H1 (cell line): ENCODE measurements around the gene NDRG4. TPM values are rescaled to one million over a fixed set of nuclear protein-coding genes. Genes with fewer than 3 reads are reported as not detected.

Experiments used
- CTCF ChIA-PET: fragments of 300-600 bp; sonication (Branson Sonifier 250); formaldehyde crosslinking; loops from one replicate; lab custom pipeline; 2021; ENCODE audit not compliant: partially characterized antibody; lab: Charles Lee
- POLR2A ChIA-PET: fragments of 300-600 bp; sonication (Branson Sonifier 250); formaldehyde crosslinking; loops from one replicate; lab custom pipeline; 2021; ENCODE audit warnings: inconsistent platforms; ENCODE audit not compliant: partially characterized antibody; lab: Charles Lee
- DNase-seq, 2 experiments: peaks; one replicate each; pipeline versions ENCODE4 v3.0.0 to v3.0.0-alpha.2; 2010 to 2022; ENCODE audit warnings: low spot score in 2 of 2, low read depth in 1 of 2, mixed read lengths in 1 of 2
- FAIRE-seq: peaks from 2 replicates; lab custom pipeline; 2011; peaks lifted over from hg19 to GRCh38; lab: Jason Lieb, UNC
- H2AFZ ChIP-seq: 2 replicates; pipeline ENCODE4 v1.8.1; 2012; ENCODE audit warnings: low read length, inconsistent platforms
- H2AK5ac ChIP-seq: 2 replicates; pipeline ENCODE4 v1.6.1; 2013; ENCODE audit warnings: low read depth, low read length
- H2BK120ac ChIP-seq: replicated peaks from 2 replicates; pipeline ENCODE3; 2013; ENCODE audit warnings: low read depth, low read length, inconsistent platforms
- H2BK12ac ChIP-seq: 2 replicates; pipeline ENCODE4 v1.6.1; 2013; ENCODE audit warnings: low read depth, low read length
- H2BK15ac ChIP-seq: 2 replicates; pipeline ENCODE4 v1.6.1; 2013; ENCODE audit warnings: low read length
- H2BK20ac ChIP-seq: 2 replicates; pipeline ENCODE4 v1.6.1; 2013; ENCODE audit warnings: low read length
- H2BK5ac ChIP-seq: 2 replicates; pipeline ENCODE4 v1.6.1; 2013; ENCODE audit warnings: low read depth, low read length
- H3K14ac ChIP-seq: 2 replicates; pipeline ENCODE4 v1.6.1; 2013; ENCODE audit warnings: inconsistent platforms; ENCODE audit not compliant: insufficient read length
- H3K18ac ChIP-seq: 2 replicates; pipeline ENCODE4 v1.6.1; 2013; ENCODE audit warnings: low read length; ENCODE audit errors: extremely low read depth
- H3K23ac ChIP-seq: 2 replicates; pipeline ENCODE4 v1.6.1; 2013; ENCODE audit warnings: inconsistent platforms; ENCODE audit not compliant: insufficient read length
- H3K23me2 ChIP-seq: 2 replicates; pipeline ENCODE4 v1.6.1; 2013; ENCODE audit warnings: low read depth, low read length
- H3K27ac ChIP-seq: 2 replicates; pipeline ENCODE4 v1.6.1; 2011; ENCODE audit warnings: low read depth, low read length, inconsistent platforms
- H3K27me3 ChIP-seq, 4 experiments: replicated peaks in 1 of 4; 1 replicate in 1 of 4; 2 replicates in 3 of 4; pipeline versions ENCODE4 v1.6.1 to v1.8.1; 2011 to 2013; ENCODE audit warnings: low read length in 3 of 4, mild to moderate bottlenecking in 3 of 4, inconsistent platforms in 2 of 4, mixed read lengths in 2 of 4, moderate library complexity in 1 of 4; ENCODE audit not compliant: control insufficient read depth in 3 of 4, insufficient read depth in 3 of 4; ENCODE audit errors: extremely low read depth in 1 of 4
- H3K36me3 ChIP-seq, 4 experiments: 2 replicates each; pipeline versions ENCODE4 v1.6.1 to v1.8.1; 2011 to 2013; ENCODE audit warnings: mild to moderate bottlenecking in 4 of 4, low read length in 3 of 4, moderate library complexity in 2 of 4, control low read depth in 1 of 4, inconsistent platforms in 1 of 4; ENCODE audit not compliant: insufficient read depth in 4 of 4, control insufficient read depth in 2 of 4
- H3K4ac ChIP-seq: replicated peaks from 2 replicates; pipeline ENCODE3; 2013; ENCODE audit warnings: low read length, low read depth, mixed read lengths, inconsistent platforms; ENCODE audit not compliant: insufficient read length
- H3K4me1 ChIP-seq, 4 experiments: replicated peaks in 1 of 4; 1 replicate in 1 of 4; 2 replicates in 3 of 4; pipeline versions ENCODE4 v1.6.1 to v1.8.1; 2011 to 2013; ENCODE audit warnings: low read length in 3 of 4, inconsistent platforms in 2 of 4, mixed read lengths in 1 of 4; ENCODE audit not compliant: insufficient read depth in 4 of 4, control insufficient read depth in 3 of 4
- H3K4me2 ChIP-seq, 2 experiments: 2 replicates each; pipeline versions ENCODE4 v1.6.1 to v1.8.1; 2011 to 2013; ENCODE audit warnings: low read depth in 2 of 2, low read length in 2 of 2, control low read depth in 1 of 2, inconsistent platforms in 1 of 2, mild to moderate bottlenecking in 1 of 2; ENCODE audit not compliant: insufficient read depth in 1 of 2
- H3K4me3 ChIP-seq, 4 experiments: fragments of 200-600, 300-600 bp in 1 of 4; sonication (generic), shearing (Covaris generic), sonication (Bioruptor Twin) in 1 of 4; 2 replicates each; pipeline versions ENCODE4 v1.5.1 to v1.8.1; 2011 to 2016; ENCODE audit warnings: low read length in 4 of 4, low read depth in 3 of 4, control low read depth in 2 of 4, inconsistent platforms in 2 of 4, mild to moderate bottlenecking in 2 of 4, mixed read lengths in 1 of 4, moderate library complexity in 1 of 4; ENCODE audit not compliant: insufficient read depth in 2 of 4; ENCODE audit errors: extremely low read depth in 1 of 4
- H3K56ac ChIP-seq: replicated peaks from 2 replicates; pipeline ENCODE3; 2013; ENCODE audit warnings: low read depth, mild to moderate bottlenecking, mixed read lengths, low read length, inconsistent platforms; ENCODE audit not compliant: insufficient read length
- H3K79me1 ChIP-seq: 2 replicates; pipeline ENCODE4 v1.6.1; 2013; ENCODE audit warnings: low read depth, low read length, control low read depth
- H3K79me2 ChIP-seq, 2 experiments: 2 replicates each; pipeline versions ENCODE4 v1.6.1 to v1.8.1; 2012 to 2013; ENCODE audit warnings: low read length in 2 of 2, mild to moderate bottlenecking in 2 of 2, inconsistent platforms in 1 of 2; ENCODE audit not compliant: insufficient read depth in 2 of 2, control insufficient read depth in 1 of 2
- H3K9ac ChIP-seq, 4 experiments: replicated peaks in 1 of 4; 1 replicate in 1 of 4; 2 replicates in 3 of 4; pipeline versions ENCODE4 v1.6.1 to v1.8.1; 2011 to 2013; ENCODE audit warnings: low read depth in 3 of 4, low read length in 3 of 4, control low read depth in 2 of 4, mild to moderate bottlenecking in 2 of 4, moderate library complexity in 2 of 4, inconsistent platforms in 1 of 4; ENCODE audit errors: extremely low read depth in 1 of 4
- H3K9me3 ChIP-seq, 2 experiments: 2 replicates each; pipeline versions ENCODE4 v1.6.1 to v1.8.1; 2012 to 2013; ENCODE audit warnings: mild to moderate bottlenecking in 2 of 2, moderate library complexity in 2 of 2, control low read depth in 1 of 2, inconsistent platforms in 1 of 2, low read depth in 1 of 2, low read length in 1 of 2, mixed read lengths in 1 of 2; ENCODE audit not compliant: insufficient read depth in 2 of 2
- H4K20me1 ChIP-seq, 2 experiments: replicated peaks in 1 of 2; 2 replicates each; pipeline versions ENCODE3 to v1.8.1; 2011 to 2013; ENCODE audit warnings: inconsistent platforms in 2 of 2, low read length in 2 of 2, mild to moderate bottlenecking in 1 of 2; ENCODE audit not compliant: insufficient read depth in 2 of 2, control insufficient read depth in 1 of 2
- H4K5ac ChIP-seq: 2 replicates; pipeline ENCODE4 v1.6.1; 2013; ENCODE audit warnings: low read length, low read depth, mixed read lengths, inconsistent platforms; ENCODE audit not compliant: insufficient read length
- H4K8ac ChIP-seq: 2 replicates; pipeline ENCODE4 v1.8.0; 2013; ENCODE audit warnings: mild to moderate bottlenecking, moderate library complexity, low read length, inconsistent platforms; ENCODE audit not compliant: insufficient read depth; ENCODE audit errors: extremely low read depth
- H4K91ac ChIP-seq: replicated peaks from 2 replicates; pipeline ENCODE3; 2013; ENCODE audit warnings: low read length, mixed read lengths, inconsistent platforms; ENCODE audit not compliant: insufficient read length
- CBX8 ChIP-seq: fragments of 300-800, 300-1000 bp; sonication (generic); IDR thresholded peaks from 2 replicates; pipeline ENCODE4 v1.7.1; 2016; ENCODE audit warnings: low read depth, low read length, borderline replicate concordance
- E2F6 ChIP-seq: IDR thresholded peaks from 2 replicates; pipeline ENCODE4 v1.6.1; 2012; ENCODE audit warnings: inconsistent platforms
- EZH2 ChIP-seq: fragments of 200-600 bp; sonication (generic); IDR thresholded peaks from 2 replicates; pipeline ENCODE4 v1.7.1; 2012; ENCODE audit warnings: low read depth, mild to moderate bottlenecking, moderate library complexity, low read length, inconsistent platforms; ENCODE audit not compliant: severe bottlenecking
- GABPA ChIP-seq: IDR thresholded peaks from 2 replicates; pipeline ENCODE4 v1.6.1; 2011; ENCODE audit warnings: mild to moderate bottlenecking, low read length, moderate library complexity, borderline replicate concordance; ENCODE audit not compliant: insufficient read depth
- KDM1A ChIP-seq: fragments of 200-600, 300-600 bp; sonication (generic); IDR thresholded peaks from 2 replicates; pipeline ENCODE4 v1.7.1; 2016; ENCODE audit warnings: mild to moderate bottlenecking, low read length, borderline replicate concordance
- KDM4A ChIP-seq: IDR thresholded peaks from one replicate; pipeline ENCODE4 v1.7.1; 2012; ENCODE audit warnings: low read depth, mild to moderate bottlenecking, moderate library complexity, low read length, inconsistent platforms; ENCODE audit not compliant: severe bottlenecking
- RNF2 ChIP-seq: fragments of 200-900, 300-1000 bp; sonication (generic); IDR thresholded peaks from 2 replicates; pipeline ENCODE4 v1.7.1; 2016; ENCODE audit warnings: borderline replicate concordance, low read depth, mild to moderate bottlenecking, antibody characterized with exemption, low read length; ENCODE audit not compliant: poor library complexity, severe bottlenecking; ENCODE audit errors: missing control alignments
- RXRA ChIP-seq: IDR thresholded peaks from 2 replicates; pipeline ENCODE4 v1.6.1; 2011; ENCODE audit warnings: low read depth, mild to moderate bottlenecking, low read length, moderate library complexity; ENCODE audit not compliant: insufficient read depth
- SP1 ChIP-seq: IDR thresholded peaks from 2 replicates; pipeline ENCODE4 v1.6.1; 2011; ENCODE audit warnings: low read depth, low read length
- TAF1 ChIP-seq: IDR thresholded peaks from 2 replicates; pipeline ENCODE4 v1.6.1; 2011; ENCODE audit warnings: mild to moderate bottlenecking, low read depth, low read length
- ZNF274 ChIP-seq: IDR thresholded peaks from 2 replicates; pipeline ENCODE4 v1.7.0; 2012; ENCODE audit warnings: low read length, borderline replicate concordance; ENCODE audit errors: extremely low read depth
- WGBS, 2 experiments: shearing (Covaris generic) in 1 of 2; methylation state at CpG; one replicate each; pipeline versions ENCODE4 v1.1.6 to v1.1.7; 2013 to 2015; ENCODE audit warnings: low lambda C conversion rate in 2 of 2, mixed read lengths in 2 of 2, inconsistent platforms in 1 of 2, low coverage in 1 of 2, missing lambda C conversion rate in 1 of 2; ENCODE audit not compliant: insufficient replicate concordance in 2 of 2, insufficient coverage in 1 of 2, insufficient read length in 1 of 2; ENCODE audit errors: extremely low coverage in 1 of 2, missing lambda C conversion rate in 1 of 2; 5-methylcytosine and 5-hydroxymethylcytosine counted together
- polyA plus RNA-seq, 7 experiments: library from polyadenylated mRNA; depleted of rRNA in 3 of 7; stranded (reverse) in 5 of 7; unstranded in 2 of 7; fragments of >200 nt in 5 of 7; fragments of 200-250 nt in 2 of 7; gene quantifications; 1 replicate in 5 of 7; 2 replicates in 1 of 7; 4 replicates in 1 of 7; pipeline versions ENCODE4 v1.2.1 to v1.2.3, GENCODE V29; 2011 to 2013; ENCODE audit warnings: missing spikeins in 2 of 7, mixed read lengths in 2 of 7
- total RNA-seq: library from RNA; stranded (reverse); fragmentation: NEBNext Ultra II Directional; extraction: Animal tissue kit (Norgen Biotek cat#: 25700); gene quantifications from 2 replicates; pipeline ENCODE4 v1.2.1, GENCODE V29; 2021

Gene NDRG4
- total and polyA plus RNA-seq, 2 of the 8 experiments (the other 6 are each of a cell fraction or from before 2014, with no cell fraction given) = 20.8 to 30.9 TPM

GRCh38 chr16:58510097-58510775 is 10.3 kb downstream of the NDRG4 start:
- no peak for FAIRE-seq
- CTCF ChIA-PET = interaction anchor here (0.8 to 2.5 kb wide), 7 partner anchors 10 to 246 kb away, joined by 3 to 8 read pairs (median 3); partner anchors contain the start of gene NDRG4
- no peak overlapping the region for H4K8ac ChIP-seq
- TF ChIP-seq TAF1 (no peak), GABPA (no peak), E2F6 (no peak), KDM4A (no peak), RNF2 (no peak), ZNF274 (no peak), CBX8 (no peak), EZH2 (no peak), SP1 (no peak), KDM1A (no peak), RXRA (no peak)

More at GRCh38 chr16:58510097-58510775, 10.3 kb downstream of the NDRG4 start:
- H4K20me1 ChIP-seq = peaks cover 4 to 6% of the 10 kb centered on the region in 2 experiments
- H2BK5ac ChIP-seq = no peak overlapping the region
- H3K23me2 ChIP-seq = no peaks in the 10 kb centered on the region
- POLR2A ChIA-PET = interaction anchor here (0.9 kb wide), 1 partner anchor 8 kb away, joined by 3 read pairs; no protein-coding TSS in a partner anchor
- no peak overlapping the region for H3K23ac ChIP-seq
- no peak overlapping the region for H3K18ac ChIP-seq
- DNase-seq = peak in 1 of 2 experiments; percentile 41
- peaks cover 0 to 11% of the 10 kb centered on the region in 2 experiments; a peak in 2 of 4 replicates for H3K79me2 ChIP-seq
- no peaks in the 10 kb centered on the region for H3K9me3 ChIP-seq
- WGBS, 2 experiments = 85% methylated on average over 14 of the region's 18 CpGs; no CpG with 5 or more reads in 1 of the 2 experiments
- no peak overlapping the region for H2BK15ac ChIP-seq
- H4K91ac ChIP-seq = no peak overlapping the region
- H2BK120ac ChIP-seq = no peak overlapping the region
- no peak overlapping the region for H3K14ac ChIP-seq
- no peaks in the 10 kb centered on the region for H3K27me3 ChIP-seq
- H3K56ac ChIP-seq = no peak overlapping the region
- no peak overlapping the region for H3K4ac ChIP-seq
- H2BK12ac ChIP-seq = no peak overlapping the region
- 0 out of 8 replicates have a peak, but pooled peaks cover 0 to 5% (median 0%) of the 10 kb centered on the region in 4 experiments for H3K36me3 ChIP-seq
- no peak overlapping the region for H3K4me3 ChIP-seq
- H2BK20ac ChIP-seq = no peak overlapping the region
- H3K4me1 ChIP-seq = peaks cover 0 to 6% (median under 1%) of the 10 kb centered on the region in 4 experiments; a peak in 2 of 7 replicates
- H3K4me2 ChIP-seq = no peak overlapping the region
- no peak overlapping the region for H3K9ac ChIP-seq
- no peak overlapping the region for H2AK5ac ChIP-seq
- H3K27ac ChIP-seq = no peak overlapping the region
- H3K79me1 ChIP-seq = no peaks in the 10 kb centered on the region; the same call in 1 of the 2 replicates
- H4K5ac ChIP-seq = no peak overlapping the region
- no peak overlapping the region for H2AFZ ChIP-seq
